ENCODE results near the gene CRACDL.
"Not testable (repeated sequence)": the region's sequence is repeated elsewhere in the genome, so short reads cannot be mapped to it uniquely, and the experiment has no call there.

Gene CRACDL

GRCh38 chr2:98907966-98908905 is 27.8 kb downstream of the CRACDL start:
- no peak for DNase-seq (ENCODE audit: low spot score)

GRCh38 chr2:98907385-98907784 is 28.6 kb downstream of the CRACDL start:
- DNase-seq (ENCODE audit: low spot score), result no peak

GRCh38 chr2:98903767-98904485 is 32.1 kb downstream of the CRACDL start:
- DNase-seq (ENCODE audit: low spot score), result no peak

- DNase-seq (ENCODE audit: low spot score), result no peak
Observed at GRCh38 chr2:98903064-98903355, 33.0 kb downstream of the CRACDL start.

GRCh38 chr2:98902209-98903063 is 33.6 kb downstream of the CRACDL start:
- no peak for DNase-seq (ENCODE audit: low spot score)

GRCh38 chr2:98901702-98902101 is 34.3 kb downstream of the CRACDL start:
- DNase-seq (ENCODE audit: low spot score), result no peak

- DNase-seq (ENCODE audit: low spot score), result no peak
Observed at GRCh38 chr2:98901291-98901690, 34.7 kb downstream of the CRACDL start.

GRCh38 chr2:98900721-98901120 is 35.3 kb downstream of the CRACDL start:
- no peak for DNase-seq (ENCODE audit: low spot score)

GRCh38 chr2:98899703-98900078 is 36.3 kb downstream of the CRACDL start:
- not testable (repeated sequence) for DNase-seq (ENCODE audit: low spot score)

GRCh38 chr2:98899041-98899702 is 36.9 kb downstream of the CRACDL start:
- no peak for DNase-seq (ENCODE audit: low spot score)

- DNase-seq (ENCODE audit: low spot score), result no peak
Observed at GRCh38 chr2:98898423-98898841, 37.6 kb downstream of the CRACDL start.

- DNase-seq (ENCODE audit: low spot score), result no peak
Observed at GRCh38 chr2:98897746-98898145, 38.3 kb downstream of the CRACDL start.

GRCh38 chr2:98896944-98897343 is 39.1 kb downstream of the CRACDL start:
- DNase-seq (ENCODE audit: low spot score), result peak; percentile 55

GRCh38 chr2:98896416-98896815 is 39.6 kb downstream of the CRACDL start:
- no peak for DNase-seq (ENCODE audit: low spot score)

GRCh38 chr2:98895901-98896300 is 40.1 kb downstream of the CRACDL start:
- no peak for DNase-seq (ENCODE audit: low spot score)

- no peak for DNase-seq (ENCODE audit: low spot score)
Observed at GRCh38 chr2:98895221-98895620, 40.8 kb downstream of the CRACDL start.

GRCh38 chr2:98894331-98895000 is 41.6 kb downstream of the CRACDL start:
- DNase-seq (ENCODE audit: low spot score), result no peak

GRCh38 chr2:98893911-98894321 is 42.1 kb downstream of the CRACDL start:
- DNase-seq (ENCODE audit: low spot score), result no peak

GRCh38 chr2:98892871-98893270 is 43.2 kb downstream of the CRACDL start:
- no peak for DNase-seq (ENCODE audit: low spot score)

GRCh38 chr2:98891591-98891990 is 44.4 kb downstream of the CRACDL start:
- DNase-seq (ENCODE audit: low spot score), result no peak

- no peak for DNase-seq (ENCODE audit: low spot score)
Observed at GRCh38 chr2:98886066-98886554, 49.9 kb downstream of the CRACDL start.
